Lower leg skin (tissue), 4 donors: ENCODE results near the gene RTBDN. TPM values are rescaled to one million over a fixed set of nuclear protein-coding genes. Genes with fewer than 3 reads are reported as not detected.
"Not testable (repeated sequence)": the region's sequence is repeated elsewhere in the genome, so short reads cannot be mapped to it uniquely, and the experiment has no call there.

ENCODE experiments used
- DNase-seq, 2 donors: peaks; one replicate each; pipeline ENCODE4 v3.0.0-alpha.2; 2019; ENCODE audit warnings: low spot score in 2 of 2
- H3K4me3 ChIP-seq: fragments of 200-600 bp; sonication (generic); 2 replicates; pipeline ENCODE4 v1.5.1; 2017; ENCODE audit warnings: mild to moderate bottlenecking, low read depth; ENCODE audit not compliant: poor library complexity, severe bottlenecking
- CTCF ChIP-seq, 3 donors: fragments of 450-650 bp; IDR thresholded peaks; one replicate each; pipeline ENCODE4 v1.5.1; 2016; ENCODE audit warnings: antibody characterized with exemption in 3 of 3, mild to moderate bottlenecking in 3 of 3, moderate library complexity in 2 of 3
- POLR2A ChIP-seq, 2 donors: fragments of 450-650 bp; IDR thresholded peaks; one replicate each; pipeline ENCODE4 v1.6.1; 2016 to 2017; ENCODE audit warnings: antibody characterized with exemption in 2 of 2, mild to moderate bottlenecking in 1 of 2, moderate library complexity in 1 of 2
- WGBS, 2 donors: methylation state at CpG; one replicate each; pipeline ENCODE4 v1.1.5; 2018; 5-methylcytosine and 5-hydroxymethylcytosine counted together
- intact Hi-C: fragments of 100-400 bp; cut with DNase I; formaldehyde crosslinking; loops from one replicate; pipeline ENCODE4 v1.15.0; 2023; ENCODE audit warnings: low total_unique reads
- total RNA-seq, 4 donors: library from RNA; depleted of rRNA; stranded (reverse); fragments of >200 nt; gene quantifications; one replicate each; pipeline ENCODE4 v1.1.0, GENCODE V29; 2016

Gene RTBDN
- total RNA-seq, 4 donors from 2014 or later = not detected

- intact Hi-C loops = loop anchor here (5.0 kb wide), 1 partner anchor 34 kb away; no protein-coding TSS in a partner anchor
- 11 to 14% methylated on average over 25 of the region's 38 CpGs for WGBS, 2 donors
- TF ChIP-seq POLR2A (IDR thresholded peaks at IDR 0.05) = no peak
- TF ChIP-seq CTCF (IDR thresholded peaks at IDR 0.05) = no peak
- H3K4me3 ChIP-seq = peak overlapping the region; percentile 60
- peak in 1 of 2 donors; percentile 87 for DNase-seq
Observed at GRCh38 chr19:12800923-12801465, 33.4 kb downstream of the RTBDN start.

GRCh38 chr19:12800466-12800770 is 34.0 kb downstream of the RTBDN start:
- TF ChIP-seq POLR2A (IDR thresholded peaks at IDR 0.05) (no peak), CTCF (IDR thresholded peaks at IDR 0.05) (no peak)
- no peak overlapping the region for H3K4me3 ChIP-seq
- DNase-seq = no peak
- intact Hi-C loops = loop anchor here (5.0 kb wide), 1 partner anchor 33 kb away; no protein-coding TSS in a partner anchor
- 64 to 92% methylated on average over 1 of the region's 1 CpG for whole genome bisulfite sequencing, 2 donors

- 90% methylated on average over 16 to 17 of the region's 18 CpGs for WGBS, 2 donors
- DNase-seq = no peak
- H3K4me3 ChIP-seq = no peak overlapping the region
- intact Hi-C loops = loop anchor here (5.0 kb wide), 1 partner anchor 33 kb away; no protein-coding TSS in a partner anchor
- no peak for TF ChIP-seq CTCF (IDR thresholded peaks at IDR 0.05)
- TF ChIP-seq POLR2A (IDR thresholded peaks at IDR 0.05) = no peak
Observed at GRCh38 chr19:12799742-12800465, 34.5 kb downstream of the RTBDN start.

GRCh38 chr19:12797607-12798006 is 36.8 kb downstream of the RTBDN start:
- 91 to 96% methylated on average over 7 of the region's 7 CpGs for WGBS, 2 donors
- DNase-seq, H3K4me3 ChIP-seq, intact Hi-C loops: not testable (repeated sequence)

- TF ChIP-seq CTCF (IDR thresholded peaks at IDR 0.05) = no peak
- TF ChIP-seq POLR2A (IDR thresholded peaks at IDR 0.05) = no peak
- no peak overlapping the region for H3K4me3 ChIP-seq
- WGBS, 2 donors = 83 to 87% methylated on average over 6 of the region's 6 CpGs
- no peak for DNase-seq
- intact Hi-C loops = no loop called here
Observed at GRCh38 chr19:12797141-12797587, 37.2 kb downstream of the RTBDN start.

- H3K4me3 ChIP-seq = no peak overlapping the region
- TF ChIP-seq POLR2A (IDR thresholded peaks at IDR 0.05) (no peak), CTCF (IDR thresholded peaks at IDR 0.05) (peak in 2 of 3 donors; percentile 11 to 92)
- peak; percentile 69 to 94 for DNase-seq
- intact Hi-C loops = no loop called here
- WGBS, 2 donors = 4% methylated on average over 18 of the region's 18 CpGs
Observed at GRCh38 chr19:12796146-12797071, 38.0 kb downstream of the RTBDN start.
